Cardiac muscle cell (in vitro differentiated cells and primary cell): ENCODE data around the gene HOTAIR. TPM values are rescaled to one million over a fixed set of nuclear protein-coding genes. Genes with fewer than 3 reads are reported as not detected.
A peak's percentile ranks its signal among the peaks of the same experiment; 100 is the strongest.

Source experiments
- DNase-seq, 2 donors: peaks; one replicate each; pipeline versions ENCODE4 v3.0.0 to v3.0.0-alpha.2; 2010 to 2017; ENCODE audit warnings: low read depth in 1 of 2, low spot score in 1 of 2
- H3K27ac ChIP-seq: fragments of 200-600 bp; sonication (generic); 2 replicates; pipeline ENCODE4 v1.5.1; 2016
- H3K27me3 ChIP-seq: fragments of 200-600 bp; sonication (generic); 2 replicates; pipeline ENCODE4 v1.6.0; 2016; ENCODE audit warnings: control low read depth
- H3K36me3 ChIP-seq: fragments of 200-600 bp; sonication (generic); 2 replicates; pipeline ENCODE4 v1.5.1; 2016; ENCODE audit warnings: control low read depth
- H3K4me1 ChIP-seq: fragments of 200-600 bp; sonication (generic); 2 replicates; pipeline ENCODE4 v1.8.1; 2017; ENCODE audit warnings: low read depth, mild to moderate bottlenecking, mixed run types
- H3K4me3 ChIP-seq: fragments of 200-600 bp; sonication (generic); 2 replicates; pipeline ENCODE4 v1.5.1; 2016; ENCODE audit warnings: mild to moderate bottlenecking
- H3K9me3 ChIP-seq: fragments of 200-600 bp; sonication (generic); 2 replicates; pipeline ENCODE4 v1.5.1; 2017; ENCODE audit warnings: low read depth, mild to moderate bottlenecking, control low read depth
- CTCF ChIP-seq: IDR thresholded peaks from 2 replicates; pipeline ENCODE4 v1.5.1; 2012; ENCODE audit warnings: low read depth, mild to moderate bottlenecking, low read length
- polyA plus RNA-seq: library from polyadenylated mRNA; unstranded; fragments of >200 nt; fragmentation: Nextera tagmentation; extraction: Ambion mirVana; gene quantifications from 2 replicates; pipeline ENCODE4 v1.2.1, GENCODE V29; 2016
- total RNA-seq: library from RNA; depleted of rRNA; stranded (reverse); fragments of >200 nt; gene quantifications from 2 replicates; pipeline ENCODE4 v1.2.3, GENCODE V29; 2016

Gene HOTAIR
- total and polyA plus RNA-seq, 2 experiments from 2014 or later, result not detected

GRCh38 chr12:53940443-53941014, 34.2 kb downstream of the HOTAIR start:
- Histone ChIP-seq H3K9me3 (no peaks in the 10 kb centered on the region), H3K4me1 (no peaks in the 10 kb centered on the region), H3K27ac (no peak overlapping the region), H3K36me3 (no peaks in the 10 kb centered on the region), H3K4me3 (no peak overlapping the region), H3K27me3 (peaks cover 100% of the 10 kb centered on the region)
- no peak for TF ChIP-seq CTCF
- DNase-seq, result no peak

- Histone ChIP-seq H3K36me3 (no peaks in the 10 kb centered on the region), H3K27me3 (peaks cover 100% of the 10 kb centered on the region), H3K9me3 (no peaks in the 10 kb centered on the region), H3K27ac (no peak overlapping the region), H3K4me1 (no peaks in the 10 kb centered on the region), H3K4me3 (no peak overlapping the region)
- TF ChIP-seq CTCF, result no peak
- peak; percentile 48 to 60 for DNase-seq
These were observed 35.3 kb downstream of the HOTAIR start for GRCh38 chr12:53939141-53940108.

- TF ChIP-seq CTCF, result no peak
- Histone ChIP-seq H3K27ac (no peak within 1 kb of the TSS), H3K36me3 (no peaks in the 10 kb centered on the region), H3K9me3 (no peaks in the 10 kb centered on the region), H3K27me3 (peaks cover 100% of the 10 kb centered on the region), H3K4me3 (no peak within 1 kb of the TSS), H3K4me1 (no peaks in the 10 kb centered on the region)
- peak; percentile 14 to 55 for DNase-seq
These were observed 36.2 kb downstream of the HOTAIR start, which contains the start of gene HOXC13 for GRCh38 chr12:53938326-53939140. Gene HOXC13, plus strand, starts transcription at chr12:53938831. Its CDS starts 76 bp downstream, at chr12:53938907.

- no peak overlapping the region for H3K4me3 ChIP-seq
- no peaks in the 10 kb centered on the region for H3K36me3 ChIP-seq
- H3K27ac ChIP-seq, result no peak overlapping the region
- DNase-seq, result no peak
- no peak for TF ChIP-seq CTCF
- H3K9me3 ChIP-seq, result no peaks in the 10 kb centered on the region
- no peaks in the 10 kb centered on the region for H3K4me1 ChIP-seq
- H3K27me3 ChIP-seq, result peaks cover 100% of the 10 kb centered on the region
These were observed 37.0 kb downstream of the HOTAIR start for GRCh38 chr12:53937596-53938325.

GRCh38 chr12:53937099-53937498, 37.7 kb downstream of the HOTAIR start:
- Histone ChIP-seq H3K36me3 (no peaks in the 10 kb centered on the region), H3K4me3 (no peak overlapping the region), H3K4me1 (no peaks in the 10 kb centered on the region), H3K27me3 (peaks cover 100% of the 10 kb centered on the region), H3K9me3 (no peaks in the 10 kb centered on the region), H3K27ac (no peak overlapping the region)
- TF ChIP-seq CTCF, result no peak
- no peak for DNase-seq
